Pancreas (tissue), 10 donors: Measurements from ENCODE around the gene NPIPA5. TPM values are rescaled to one million over a fixed set of nuclear protein-coding genes. Genes with fewer than 3 reads are reported as not detected.
"Not testable (repeated sequence)": the region's sequence is repeated elsewhere in the genome, so short reads cannot be mapped to it uniquely, and the experiment has no call there.

Experiments
- ATAC-seq, 4 donors: fragments of 200-7000 bp; cut with Tn5 transposase; one replicate each; pipeline versions ENCODE4 v1.8.0 to v1.9.1; 2020; ENCODE audit warnings: mild to moderate bottlenecking in 4 of 4, moderate library complexity in 4 of 4
- DNase-seq, 6 donors: peaks; one replicate each; pipeline ENCODE4 v3.0.0-alpha.2; 2020
- FAIRE-seq: peaks from 2 replicates; lab custom pipeline; 2012; peaks lifted over from hg19 to GRCh38; lab: Jason Lieb, UNC
- H3K27ac ChIP-seq, 4 donors: fragments of 200-600 bp; sonication (generic); 1 replicate in 3 of 4; 2 replicates in 1 of 4; pipeline versions ENCODE4 v1.5.0 to v1.8.0; 2020
- H3K27me3 ChIP-seq, 4 donors: fragments of 200-600 bp; one replicate each; pipeline ENCODE4 v1.8.0; 2021
- H3K36me3 ChIP-seq, 3 donors: fragments of 200-600 bp; sonication (generic) in 1 of 3; one replicate each; pipeline versions ENCODE4 v1.5.0 to v1.8.0; 2020 to 2021
- H3K4me1 ChIP-seq, 3 donors: fragments of 200-600 bp; one replicate each; pipeline ENCODE4 v1.8.0; 2021
- H3K4me3 ChIP-seq, 4 donors: fragments of 200-600 bp; sonication (generic) in 2 of 4; one replicate each; pipeline versions ENCODE4 v1.5.0 to v1.8.0; 2020 to 2021
- H3K9me3 ChIP-seq, 4 donors: fragments of 200-600 bp; one replicate each; pipeline ENCODE4 v1.8.0; 2021
- WGBS, 2 donors: extraction: QIAGEN DNeasy Blood & Tissue Kit; methylation state at CpG; one replicate each; pipeline ENCODE4 v1.1.7; 2013; 5-methylcytosine and 5-hydroxymethylcytosine counted together
- intact Hi-C, 3 donors: fragments of 100-400 bp; cut with DNase I; formaldehyde crosslinking; loops; one replicate each; pipeline versions ENCODE4 v1.11.1 to v1.14.2; 2022
- polyA plus RNA-seq, 2 donors: library from polyadenylated mRNA; stranded (reverse); fragments of 200-250 nt; gene quantifications; one replicate each; pipeline ENCODE4 v1.2.3, GENCODE V29; 2013
- total RNA-seq, 6 donors: library from RNA; stranded (reverse); fragmentation: NEBNext Ultra II Directional in 4 of 6; extraction: Animal tissue kit (Norgen Biotek cat#: 25700) in 4 of 6; gene quantifications; one replicate each; pipeline versions ENCODE4 v1.2.1 to v1.2.4, GENCODE V29; 2021 to 2023
- donor health status: healthy with polysubstance abuse.
- donor health status: DM: no; HTN: no; CAD: no; lungs with moderate emphysema.
- donor health status: DM: no; HTN: no; CAD: no.
- donor health status: control.
- donor health status: control.
- donor health status: Bipolar disorder and iron deficiency.
- donor health status: DM: yes; HTN: yes; CAD: no.
- donor health status: DM: no; HTN: no; CAD: no.
- donor health status: DM: no; HTN: no; CAD: no.
- donor health status: DM: yes; HTN: yes; CAD: no.

Gene NPIPA5
- total and polyA plus RNA-seq, 8 donors, result 5.0 to 57.9 (median 7.4) TPM

DNA sequence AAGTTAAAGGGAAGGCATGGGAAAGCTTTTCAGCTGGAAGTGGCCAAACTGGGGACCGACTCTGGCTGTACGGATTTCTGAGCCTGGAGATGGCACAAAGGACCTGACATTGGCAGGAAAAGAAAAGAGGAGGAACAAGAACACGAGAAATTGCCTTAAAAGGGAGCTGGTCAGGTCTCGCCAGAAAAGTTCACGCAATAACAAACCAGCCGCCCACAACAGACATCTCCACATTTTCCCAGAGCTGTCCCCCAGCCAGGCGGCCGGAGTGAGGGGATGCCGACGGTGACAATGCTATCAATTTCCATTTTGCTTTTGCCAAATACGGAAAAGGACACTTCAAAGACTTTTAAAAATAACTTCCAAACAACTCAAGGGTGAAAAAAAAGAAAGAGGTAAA lies 26.8 kb downstream of the NPIPA5 start:
- H3K4me1 ChIP-seq, FAIRE-seq, H3K9me3 ChIP-seq, H3K36me3 ChIP-seq, H3K4me3 ChIP-seq, DNase-seq, H3K27me3 ChIP-seq, ATAC-seq, intact Hi-C loops, H3K27ac ChIP-seq: not testable (repeated sequence)
- no CpG with 5 or more reads among the region's 11 CpGs for WGBS, 2 donors

DNA sequence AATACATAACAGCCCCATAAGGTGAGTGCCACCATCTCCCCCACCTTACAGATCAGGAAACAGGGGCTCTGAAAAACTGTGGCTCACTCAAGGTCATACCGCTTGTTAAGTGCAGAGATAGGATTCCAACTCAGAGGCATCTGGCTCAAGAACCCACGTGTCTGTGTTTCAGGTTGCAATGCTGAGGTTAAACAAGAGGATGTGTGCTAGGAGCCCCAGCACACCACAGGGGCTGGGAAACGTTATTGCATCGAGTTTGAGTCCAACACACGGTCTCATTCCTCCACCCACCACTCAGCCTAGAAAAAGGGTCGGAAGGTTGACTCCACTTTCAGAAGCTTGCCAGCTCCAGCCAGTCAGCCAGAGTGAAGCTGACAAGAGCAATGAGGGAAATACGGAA lies 29.4 kb downstream of the NPIPA5 start:
- H3K4me3 ChIP-seq, FAIRE-seq, intact Hi-C loops, H3K27ac ChIP-seq, ATAC-seq, H3K9me3 ChIP-seq, H3K27me3 ChIP-seq, DNase-seq, H3K4me1 ChIP-seq, H3K36me3 ChIP-seq: not testable (repeated sequence)
- WGBS, 2 donors, result no CpG with 5 or more reads among the region's 7 CpGs

GRCh38 chr16:15342337-15342736 lies 35.8 kb downstream of the NPIPA5 start:
- ATAC-seq, intact Hi-C loops, H3K27ac ChIP-seq, H3K4me1 ChIP-seq, H3K36me3 ChIP-seq, DNase-seq, H3K4me3 ChIP-seq, H3K9me3 ChIP-seq, FAIRE-seq, H3K27me3 ChIP-seq: not testable (repeated sequence)
- no CpG with 5 or more reads among the region's 1 CpG for WGBS, 2 donors

DNA sequence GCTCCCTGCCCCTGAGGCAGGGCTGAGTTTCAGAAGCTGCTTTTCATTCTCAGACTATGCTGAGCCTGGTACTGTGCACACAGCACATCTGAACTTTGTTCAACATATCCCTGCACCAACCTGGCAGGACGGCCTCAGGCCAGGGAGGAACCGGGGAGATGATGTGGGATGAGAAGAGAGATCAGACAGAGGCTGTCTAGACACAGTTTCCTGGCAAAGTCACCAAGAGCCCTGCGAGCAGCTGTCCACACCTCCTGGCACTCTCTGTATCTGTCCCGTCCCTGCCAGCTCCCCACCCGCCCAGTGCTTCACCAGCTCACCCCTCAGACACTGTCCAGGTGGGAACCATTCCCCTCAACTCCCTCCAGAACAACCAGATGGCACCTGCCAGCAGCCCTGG lies 39.1 kb downstream of the NPIPA5 start:
- H3K27ac ChIP-seq, FAIRE-seq, H3K4me1 ChIP-seq, ATAC-seq, DNase-seq, H3K9me3 ChIP-seq, H3K36me3 ChIP-seq, H3K4me3 ChIP-seq, H3K27me3 ChIP-seq, intact Hi-C loops: not testable (repeated sequence)
- WGBS, 2 donors, result no CpG with 5 or more reads among the region's 5 CpGs

DNA sequence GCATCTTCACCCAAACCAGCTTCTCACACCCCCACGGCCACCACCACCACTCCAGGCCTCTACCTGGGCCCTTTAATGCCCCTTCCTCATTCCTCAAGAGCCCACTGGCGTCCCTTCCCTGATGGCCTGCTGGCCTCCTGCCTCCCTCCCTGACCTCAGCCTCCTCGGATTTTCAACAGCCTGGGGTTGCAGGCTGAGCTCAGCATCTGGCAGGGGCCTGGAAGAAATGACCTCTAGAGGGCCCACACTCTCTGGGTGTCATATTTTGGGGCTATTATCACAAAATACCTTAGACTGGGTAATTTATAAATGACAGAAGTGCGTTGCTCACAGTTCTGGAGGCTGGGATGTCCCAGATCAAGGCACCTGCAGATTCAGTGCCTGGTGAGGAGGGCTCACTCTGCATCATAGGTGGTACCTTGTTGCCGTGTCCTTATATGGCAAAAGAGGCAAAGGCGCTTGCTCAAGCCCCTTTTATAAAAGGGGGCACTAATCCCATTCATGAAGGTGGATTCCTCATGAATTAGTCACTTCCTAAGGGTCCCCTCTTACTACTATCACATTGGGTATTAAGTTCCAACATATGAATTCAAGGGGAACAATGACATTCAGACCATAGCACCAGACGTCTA lies 40.0 kb downstream of the NPIPA5 start:
- H3K36me3 ChIP-seq, FAIRE-seq, H3K27me3 ChIP-seq, H3K4me1 ChIP-seq, H3K4me3 ChIP-seq, ATAC-seq, DNase-seq, H3K9me3 ChIP-seq, intact Hi-C loops, H3K27ac ChIP-seq: not testable (repeated sequence)
- 74 to 85% methylated on average over 1 to 2 of the region's 7 CpGs for WGBS, 2 donors

- H3K36me3 ChIP-seq, H3K4me1 ChIP-seq, ATAC-seq, H3K27me3 ChIP-seq, DNase-seq, H3K4me3 ChIP-seq, H3K9me3 ChIP-seq, FAIRE-seq, H3K27ac ChIP-seq, intact Hi-C loops: not testable (repeated sequence)
- WGBS, 2 donors, result no CpG with 5 or more reads among the region's 2 CpGs
These were observed 42.5 kb downstream of the NPIPA5 start for GRCh38 chr16:15335609-15336008.

DNA sequence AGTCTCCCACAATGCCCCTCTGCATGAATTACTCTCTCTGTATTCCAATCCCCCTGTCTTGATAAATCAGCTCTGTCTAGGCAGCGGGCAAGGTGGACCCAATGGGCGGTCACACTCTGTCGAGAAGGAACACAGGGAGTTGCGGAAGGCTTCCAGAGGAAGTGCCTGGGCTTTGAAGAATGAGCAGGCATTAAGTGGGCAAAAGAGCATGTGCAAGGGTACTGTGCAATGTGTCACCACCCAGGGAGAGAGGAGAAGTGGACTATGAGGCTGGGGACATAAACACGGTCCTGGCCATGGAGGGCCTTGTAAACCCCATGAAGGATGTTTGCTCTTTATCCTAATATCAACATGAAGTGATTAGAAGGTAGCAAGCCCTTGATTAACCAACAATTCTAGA lies 44.1 kb downstream of the NPIPA5 start:
- H3K27ac ChIP-seq, H3K9me3 ChIP-seq, FAIRE-seq, ATAC-seq, intact Hi-C loops, H3K27me3 ChIP-seq, H3K4me3 ChIP-seq, H3K4me1 ChIP-seq, DNase-seq, H3K36me3 ChIP-seq: not testable (repeated sequence)
- WGBS, 2 donors, result 67 to 83% methylated on average over 2 of the region's 5 CpGs

DNA sequence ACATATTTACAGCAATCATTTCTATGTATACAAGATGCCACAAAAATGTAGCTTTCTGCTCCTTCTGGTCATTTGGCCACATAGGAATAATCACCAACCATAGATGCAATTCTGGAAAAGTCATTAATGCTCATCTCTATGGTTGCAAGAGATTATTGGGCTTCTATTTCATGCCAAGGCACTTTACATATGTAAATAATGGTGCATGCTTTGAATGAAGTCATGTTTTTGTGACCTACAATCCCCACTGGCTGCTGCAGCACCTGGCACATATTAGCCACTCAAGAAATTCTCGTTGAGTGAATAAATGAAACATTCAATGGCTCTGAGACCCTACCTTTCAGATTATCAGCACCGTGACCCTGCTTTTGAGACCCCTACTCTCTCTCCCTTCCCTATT lies 47.1 kb downstream of the NPIPA5 start:
- FAIRE-seq, DNase-seq, H3K4me3 ChIP-seq, ATAC-seq, H3K36me3 ChIP-seq, H3K4me1 ChIP-seq, intact Hi-C loops, H3K9me3 ChIP-seq, H3K27ac ChIP-seq, H3K27me3 ChIP-seq: not testable (repeated sequence)
- WGBS, 2 donors, result no CpG with 5 or more reads among the region's 2 CpGs

DNA sequence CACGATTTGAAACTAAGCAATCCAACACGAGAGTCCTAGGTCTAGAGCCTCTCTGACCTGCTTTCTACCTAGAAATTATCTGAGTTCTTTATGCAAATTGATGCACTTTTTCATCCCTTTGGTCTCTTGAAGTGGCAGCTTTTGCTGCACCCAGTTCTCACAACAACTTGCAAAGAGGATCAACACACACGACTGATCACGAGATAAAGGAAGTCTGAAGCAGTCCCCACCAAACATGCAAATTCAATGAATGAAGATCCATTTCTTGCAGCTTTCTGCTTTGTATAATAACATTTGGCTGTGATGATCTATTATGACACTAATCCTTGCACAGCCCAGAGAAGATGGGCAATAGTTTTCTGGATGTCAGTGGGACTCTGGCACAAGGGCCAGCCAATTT lies 53.1 kb downstream of the NPIPA5 start:
- H3K4me1 ChIP-seq, H3K27me3 ChIP-seq, H3K27ac ChIP-seq, FAIRE-seq, H3K4me3 ChIP-seq, H3K9me3 ChIP-seq, DNase-seq, H3K36me3 ChIP-seq, intact Hi-C loops, ATAC-seq: not testable (repeated sequence)
- WGBS, 2 donors, result 58 to 75% methylated on average over 2 of the region's 4 CpGs

- ATAC-seq, DNase-seq, H3K36me3 ChIP-seq, H3K9me3 ChIP-seq, H3K27ac ChIP-seq, FAIRE-seq, intact Hi-C loops, H3K27me3 ChIP-seq, H3K4me3 ChIP-seq, H3K4me1 ChIP-seq: not testable (repeated sequence)
- WGBS, 2 donors, result 77% methylated on average over 2 of the region's 6 CpGs; no CpG with 5 or more reads in 1 of the 2 donors
These were observed 54.7 kb downstream of the NPIPA5 start for GRCh38 chr16:15323373-15323772.

GRCh38 chr16:15321221-15321620 lies 56.9 kb downstream of the NPIPA5 start:
- ATAC-seq, H3K4me3 ChIP-seq, H3K36me3 ChIP-seq, H3K27me3 ChIP-seq, H3K9me3 ChIP-seq, FAIRE-seq, H3K27ac ChIP-seq, intact Hi-C loops, H3K4me1 ChIP-seq, DNase-seq: not testable (repeated sequence)
- WGBS, 2 donors, result 51 to 71% methylated on average over 2 of the region's 2 CpGs

GRCh38 chr16:15314562-15314961 lies 63.5 kb downstream of the NPIPA5 start:
- H3K27ac ChIP-seq, ATAC-seq: not testable (repeated sequence)
- 69 to 73% methylated on average over 1 of the region's 1 CpG for whole genome bisulfite sequencing, 2 donors

More at GRCh38 chr16:15314562-15314961, 63.5 kb downstream of the NPIPA5 start:
- H3K36me3 ChIP-seq, H3K9me3 ChIP-seq, H3K4me1 ChIP-seq, H3K27me3 ChIP-seq, DNase-seq, FAIRE-seq, H3K4me3 ChIP-seq, intact Hi-C loops: not testable (repeated sequence)
